ENCODE measurements around the gene SMYD4. TPM values are rescaled to one million over a fixed set of nuclear protein-coding genes. Genes with fewer than 3 reads are reported as not detected.

SMYD4 gene
- total RNA-seq, 2 donors from 2014 or later: 31.6 to 36.8 TPM

GRCh38 chr17:1808644-1809043 is 21.1 kb downstream of the SMYD4 start:
- H3K9me3 ChIP-seq (ENCODE audit: control insufficient read depth, low read length): no peaks in the 10 kb centered on the region
- WGBS, 2 experiments (ENCODE audit: insufficient coverage in 1 of 2, insufficient read length in 1 of 2): 100% methylated on average over 2 of the region's 2 CpGs; no CpG with 5 or more reads in 1 of the 2 experiments
- no peak for TF ChIP-seq CTCF (conservative IDR thresholded peaks at IDR 0.05)

GRCh38 chr17:1807890-1808289 is 21.8 kb downstream of the SMYD4 start:
- TF ChIP-seq CTCF (conservative IDR thresholded peaks at IDR 0.05): no peak
- Mint-ChIP-seq H3K9me3 (no peaks in the 10 kb centered on the region), H3K36me3 (ENCODE audit: low read depth) (peaks cover 53% of the 10 kb centered on the region), H3K27ac (no peak overlapping the region), H3K4me3 (no peak overlapping the region), H3K27me3 (ENCODE audit: insufficient read depth) (no peaks in the 10 kb centered on the region), H3K4me1 (no peaks in the 10 kb centered on the region)
- H3K36me3 ChIP-seq (ENCODE audit: control insufficient read depth, insufficient read depth, low read length): peaks cover 47% of the 10 kb centered on the region
- 96 to 97% methylated on average over 5 to 6 of the region's 6 CpGs for WGBS, 2 experiments (ENCODE audit: insufficient coverage in 1 of 2, insufficient read length in 1 of 2)
- H3K9ac ChIP-seq (ENCODE audit: extremely low read depth, low read length, poor library complexity, severe bottlenecking): no peak overlapping the region
- no peaks in the 10 kb centered on the region for H3K27me3 ChIP-seq (ENCODE audit: control insufficient read depth, insufficient read depth, low read length, poor library complexity, severe bottlenecking)
- DNase-seq: no peak
- H3K4me1 ChIP-seq (ENCODE audit: control insufficient read depth, insufficient read depth, low read length): no peaks in the 10 kb centered on the region
- H3K4me3 ChIP-seq (ENCODE audit: low read length): no peak overlapping the region
- no peak overlapping the region for H3K27ac ChIP-seq (ENCODE audit: low read depth, low read length)
- no peaks in the 10 kb centered on the region for H3K9me3 ChIP-seq (ENCODE audit: control insufficient read depth, low read length)

More at GRCh38 chr17:1808644-1809043, 21.1 kb downstream of the SMYD4 start:
- DNase-seq: no peak
- H3K4me3 ChIP-seq (ENCODE audit: low read length): no peak overlapping the region
- Mint-ChIP-seq H3K4me3 (no peak overlapping the region), H3K9me3 (no peaks in the 10 kb centered on the region), H3K36me3 (ENCODE audit: low read depth) (peaks cover 48% of the 10 kb centered on the region), H3K27ac (no peak overlapping the region), H3K27me3 (ENCODE audit: insufficient read depth) (no peaks in the 10 kb centered on the region), H3K4me1 (no peaks in the 10 kb centered on the region)
- H3K9ac ChIP-seq (ENCODE audit: extremely low read depth, low read length, poor library complexity, severe bottlenecking): no peak overlapping the region
- H3K4me1 ChIP-seq (ENCODE audit: control insufficient read depth, insufficient read depth, low read length): no peaks in the 10 kb centered on the region
- peaks cover 39% of the 10 kb centered on the region for H3K36me3 ChIP-seq (ENCODE audit: control insufficient read depth, insufficient read depth, low read length)
- H3K27me3 ChIP-seq (ENCODE audit: control insufficient read depth, insufficient read depth, low read length, poor library complexity, severe bottlenecking): no peaks in the 10 kb centered on the region
- no peak overlapping the region for H3K27ac ChIP-seq (ENCODE audit: low read depth, low read length)

GRCh38 chr17:1803280-1803679 is 26.4 kb downstream of the SMYD4 start:
- Histone ChIP-seq H3K4me3 (ENCODE audit: low read length) (no peak overlapping the region), H3K27me3 (ENCODE audit: control insufficient read depth, insufficient read depth, low read length, poor library complexity, severe bottlenecking) (no peaks in the 10 kb centered on the region), H3K9me3 (ENCODE audit: control insufficient read depth, low read length) (no peaks in the 10 kb centered on the region), H3K9ac (ENCODE audit: extremely low read depth, low read length, poor library complexity, severe bottlenecking) (no peak overlapping the region), H3K4me1 (ENCODE audit: control insufficient read depth, insufficient read depth, low read length) (no peaks in the 10 kb centered on the region), H3K36me3 (ENCODE audit: control insufficient read depth, insufficient read depth, low read length) (peaks cover 65% of the 10 kb centered on the region), H3K27ac (ENCODE audit: low read depth, low read length) (no peak overlapping the region)
- H3K27ac Mint-ChIP-seq: no peak overlapping the region
- WGBS, 2 experiments (ENCODE audit: insufficient coverage in 1 of 2, insufficient read length in 1 of 2): 90 to 98% methylated on average over 5 to 6 of the region's 6 CpGs
- no peaks in the 10 kb centered on the region for H3K27me3 Mint-ChIP-seq (ENCODE audit: insufficient read depth)
- H3K4me3 Mint-ChIP-seq: no peak overlapping the region
- H3K36me3 Mint-ChIP-seq (ENCODE audit: low read depth): peaks cover 56% of the 10 kb centered on the region
- no peaks in the 10 kb centered on the region for H3K4me1 Mint-ChIP-seq
- H3K9me3 Mint-ChIP-seq: no peaks in the 10 kb centered on the region
- TF ChIP-seq CTCF (conservative IDR thresholded peaks at IDR 0.05): no peak
- DNase-seq: no peak
